NCI-H82 treated with DMSO at 0.1 percent for 48 hours (cell line): Measurements from ENCODE around the gene SURF1.
A peak's percentile ranks its signal among the peaks of the same experiment; 100 is the strongest.
"Not testable (repeated sequence)": the region's sequence is repeated elsewhere in the genome, so short reads cannot be mapped to it uniquely, and the experiment has no call there.

Source experiments
- DNase-seq: peaks from one replicate; lab custom pipeline; 2025; ENCODE audit not compliant: unreplicated experiment; lab: John Stamatoyannopoulos, UW

Gene SURF1

DNA sequence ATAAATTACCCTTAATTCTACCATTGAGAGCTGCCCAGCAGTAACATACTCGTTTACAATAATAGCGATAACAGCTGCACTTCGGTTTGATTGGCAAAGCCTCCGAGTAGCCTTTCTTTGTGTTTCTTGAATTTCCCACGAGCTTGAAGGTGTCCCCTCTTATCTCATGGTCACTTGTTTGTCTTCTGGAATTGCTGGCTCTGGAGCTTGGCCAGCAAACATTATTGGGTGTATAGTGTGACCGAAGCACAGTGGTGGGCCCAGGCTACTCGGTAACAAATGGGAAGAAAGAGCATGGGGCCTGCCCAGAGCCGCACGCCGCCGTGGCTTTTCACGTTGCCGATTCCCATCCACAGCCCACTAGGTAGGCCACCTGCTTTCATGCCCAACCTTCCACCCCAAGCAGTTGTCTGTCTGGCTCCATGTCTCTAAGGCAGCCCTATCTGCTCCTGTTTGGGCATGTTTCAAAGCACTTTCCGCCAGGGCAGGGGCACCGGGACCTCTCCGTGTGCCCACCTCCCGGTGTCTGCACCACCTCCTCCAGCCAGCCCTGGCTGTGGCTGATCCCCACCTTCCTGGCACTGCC lies 28.5 kb upstream of the SURF1 start:
- no peak for DNase-seq

- no peak for DNase-seq
Measured at GRCh38 chr9:133383438-133383837, 27.2 kb upstream of the SURF1 start.

DNA sequence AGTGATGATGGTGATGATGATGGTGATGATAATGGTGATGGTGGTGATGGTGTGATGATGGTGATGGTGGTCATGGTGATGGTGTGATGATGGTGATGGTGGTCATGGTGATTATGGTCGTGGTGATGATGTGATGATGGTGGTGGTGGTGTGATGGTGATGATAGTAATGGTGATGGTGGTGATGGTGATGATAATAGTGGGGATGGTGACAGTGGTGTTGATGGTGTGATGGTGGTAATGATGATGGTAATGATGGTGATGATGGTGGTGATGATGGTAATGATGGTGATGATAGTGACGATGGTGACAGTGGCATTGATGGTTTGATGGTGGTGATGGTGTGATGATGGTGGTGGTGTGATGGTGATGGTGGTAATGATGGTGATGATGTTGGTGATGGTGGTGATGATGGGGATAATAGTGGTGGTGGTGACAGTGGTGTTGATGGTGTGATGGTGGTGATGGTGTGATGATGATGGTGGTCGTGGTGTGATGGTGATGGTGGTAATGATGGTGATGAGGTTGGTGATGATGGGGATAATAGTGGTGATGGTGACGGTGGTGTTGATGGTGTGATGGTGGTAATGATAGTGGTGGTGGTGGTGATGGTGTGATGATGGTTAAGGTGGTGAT lies 26.3 kb upstream of the SURF1 start:
- DNase-seq, result no peak

GRCh38 chr9:133380734-133381133 lies 24.4 kb upstream of the SURF1 start:
- DNase-seq, result no peak

GRCh38 chr9:133379153-133380086 lies 23.1 kb upstream of the SURF1 start:
- no peak for DNase-seq

- no peak for DNase-seq
Measured at GRCh38 chr9:133378408-133378962, 22.2 kb upstream of the SURF1 start.

- no peak for DNase-seq
Measured at GRCh38 chr9:133377721-133378216, 21.5 kb upstream of the SURF1 start.

DNA sequence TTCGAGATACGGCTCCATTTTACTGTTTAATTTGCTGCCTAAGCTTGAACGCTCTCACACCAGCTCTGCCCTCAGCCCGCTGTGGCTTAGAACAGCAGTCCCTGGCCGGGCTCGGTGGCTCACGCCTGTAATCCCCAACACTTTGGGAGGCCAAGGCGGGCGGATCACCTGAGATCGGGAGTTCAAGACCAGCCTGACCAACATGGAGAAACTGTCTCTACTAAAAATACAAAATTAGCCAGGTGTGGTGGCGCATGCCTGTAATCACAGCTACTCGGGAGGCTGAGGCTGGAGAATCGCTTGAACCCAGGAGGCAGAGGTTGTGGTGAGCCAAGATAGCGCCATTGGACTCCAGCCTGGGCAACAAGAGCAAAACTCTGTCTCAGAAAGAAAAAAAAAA lies 21.0 kb upstream of the SURF1 start:
- not testable (repeated sequence) for DNase-seq

DNA sequence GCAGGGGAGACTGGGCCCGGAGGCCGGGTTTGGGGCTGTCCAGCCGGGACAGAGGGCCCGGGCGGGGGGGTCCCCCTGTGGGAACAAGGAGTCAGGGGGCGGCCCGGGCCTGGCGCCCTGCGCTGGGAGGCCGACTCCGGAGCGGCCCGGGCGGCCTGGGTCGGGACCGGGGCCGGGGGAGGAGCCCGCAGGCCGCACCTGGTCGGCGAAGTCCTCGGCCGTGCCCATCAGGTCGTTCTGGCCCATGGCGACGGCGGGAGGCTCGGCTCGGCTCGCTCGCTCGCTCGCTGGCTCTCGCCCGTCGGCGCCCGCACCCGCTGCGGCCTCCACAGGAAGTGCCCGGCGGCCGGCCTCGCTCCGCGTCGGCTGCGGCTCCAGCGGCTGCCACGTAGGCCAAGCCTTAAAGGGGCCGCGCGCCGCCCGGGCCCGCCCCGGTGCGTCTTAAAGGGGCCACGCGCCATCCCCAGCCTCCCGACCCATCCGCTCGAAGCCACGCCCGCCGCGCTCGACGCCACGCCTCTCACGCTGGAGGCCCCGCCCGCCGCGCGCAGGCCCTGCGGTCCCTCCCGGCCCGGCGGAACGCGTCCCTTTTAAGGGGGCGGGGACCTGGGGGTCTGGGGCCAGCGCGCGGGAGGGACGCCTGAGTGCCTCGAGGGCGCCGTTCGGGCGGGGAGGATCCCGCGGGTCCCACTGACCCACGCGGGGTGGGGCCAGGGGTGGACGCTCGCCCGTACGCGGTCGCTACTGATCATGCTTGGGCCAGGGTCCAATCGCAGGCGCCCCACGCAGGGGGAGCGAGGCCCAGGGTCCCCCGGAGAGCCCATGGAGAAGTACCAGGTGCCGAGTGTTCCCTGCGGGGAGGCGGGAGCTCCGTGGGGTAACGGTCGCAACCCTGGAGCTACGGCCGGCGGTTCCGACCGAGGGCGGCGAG lies 19.7 kb upstream of the SURF1 start, which contains the start of the genes STKLD1 and SURF4:
TSS of gene STKLD1 (plus strand) at position 643 of the 931 bp plus-strand sequence. CDS start at position 751, 108 bp downstream.
TSS of gene SURF4 (minus strand) at position 337 of the 931 bp plus-strand sequence. CDS start at position 246, 91 bp downstream.
- peak; percentile 80 for DNase-seq

DNA sequence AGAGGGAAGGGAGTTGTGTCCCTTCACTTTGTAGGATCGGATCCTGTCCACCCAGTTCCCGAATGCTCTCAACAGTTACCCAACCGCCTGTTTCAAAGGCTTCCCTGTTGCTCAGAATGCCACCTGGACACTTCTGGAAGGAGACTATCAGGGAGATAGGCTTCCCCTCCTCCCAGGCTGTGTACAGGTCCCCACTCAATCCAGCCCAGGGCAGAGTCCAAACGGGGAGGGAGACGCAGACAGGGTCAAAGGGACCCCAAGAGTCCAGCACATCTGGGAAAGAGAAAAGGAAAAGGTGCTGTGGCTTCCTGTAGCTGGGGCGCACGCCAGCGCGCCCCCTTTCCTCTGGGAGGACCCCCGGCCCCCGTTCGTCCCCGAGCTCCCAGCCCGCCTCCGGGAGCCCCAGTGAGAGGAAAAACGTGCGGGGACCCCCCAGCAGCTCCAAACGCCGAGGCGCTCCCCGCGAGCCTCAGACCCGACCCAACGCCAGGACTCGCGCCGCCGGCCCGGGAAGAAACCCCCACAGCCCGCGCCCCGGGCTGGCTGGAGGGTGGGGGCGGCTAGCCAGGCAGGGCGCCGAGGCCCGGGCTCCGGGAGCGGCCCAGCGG lies 18.9 kb upstream of the SURF1 start:
- DNase-seq, result no peak

- DNase-seq, result no peak
Measured at GRCh38 chr9:133374612-133375115, 18.4 kb upstream of the SURF1 start.

GRCh38 chr9:133372144-133372543 lies 15.9 kb upstream of the SURF1 start:
- no peak for DNase-seq

DNA sequence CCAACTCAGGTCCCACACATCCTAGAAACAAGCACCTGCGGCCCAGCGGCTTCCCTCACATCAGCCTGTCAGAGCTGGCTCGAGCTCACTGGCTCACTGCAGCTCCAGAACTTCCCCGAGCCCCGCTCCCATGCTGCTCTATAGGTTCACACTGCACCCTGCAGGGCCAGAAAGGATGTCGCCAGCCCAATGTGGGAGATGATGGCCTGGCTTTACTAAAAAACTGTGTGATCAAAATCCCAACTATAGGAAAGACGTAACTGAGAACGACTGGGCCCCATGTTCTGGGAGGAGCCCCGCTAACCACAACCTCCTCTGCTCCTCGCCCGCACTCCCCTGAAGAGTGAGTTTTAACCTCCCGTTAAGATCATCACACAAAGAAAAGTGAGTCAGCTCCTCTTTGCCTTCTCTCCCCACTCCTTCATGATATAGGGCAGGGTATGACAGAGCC lies 15.0 kb upstream of the SURF1 start:
- no peak for DNase-seq

DNA sequence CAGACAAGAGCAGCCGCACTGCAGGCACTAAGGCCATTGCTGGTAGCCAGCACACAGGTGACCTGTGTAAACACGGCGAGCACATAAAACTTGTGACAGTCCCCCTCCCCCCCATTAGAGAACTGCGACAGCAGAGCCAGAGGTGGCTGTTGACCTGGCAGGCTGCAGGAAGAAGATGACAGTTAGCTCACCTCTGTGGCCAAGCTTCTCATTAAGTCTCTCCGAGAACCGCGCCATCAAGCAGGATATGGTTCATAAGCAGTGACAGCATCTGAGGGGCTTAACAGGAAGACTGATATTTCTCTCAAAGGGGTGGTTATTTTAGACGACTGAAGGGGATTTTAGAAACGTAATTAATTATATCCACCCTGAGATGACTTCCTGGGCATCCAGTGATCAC lies 14.4 kb upstream of the SURF1 start:
- no peak for DNase-seq

DNA sequence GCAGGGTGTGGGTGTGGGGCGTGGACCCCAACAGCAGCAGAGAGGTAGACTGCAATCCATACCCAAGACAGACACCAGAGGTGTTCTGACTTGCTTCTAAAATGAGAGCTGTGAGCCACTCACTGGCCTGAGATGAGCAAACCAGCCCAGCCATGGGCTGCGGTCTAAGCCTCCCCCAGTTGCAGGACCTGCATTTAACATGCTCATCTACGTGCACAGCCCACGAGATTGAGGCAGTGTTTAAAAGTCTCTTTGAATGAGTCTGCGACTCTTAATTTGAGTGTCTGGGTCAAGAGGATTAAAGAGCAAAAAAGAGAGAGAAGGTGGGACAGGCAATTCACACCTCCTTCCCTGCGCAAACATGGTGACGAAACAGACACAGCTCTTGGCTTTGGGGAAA lies 13.6 kb upstream of the SURF1 start:
- no peak for DNase-seq

DNA sequence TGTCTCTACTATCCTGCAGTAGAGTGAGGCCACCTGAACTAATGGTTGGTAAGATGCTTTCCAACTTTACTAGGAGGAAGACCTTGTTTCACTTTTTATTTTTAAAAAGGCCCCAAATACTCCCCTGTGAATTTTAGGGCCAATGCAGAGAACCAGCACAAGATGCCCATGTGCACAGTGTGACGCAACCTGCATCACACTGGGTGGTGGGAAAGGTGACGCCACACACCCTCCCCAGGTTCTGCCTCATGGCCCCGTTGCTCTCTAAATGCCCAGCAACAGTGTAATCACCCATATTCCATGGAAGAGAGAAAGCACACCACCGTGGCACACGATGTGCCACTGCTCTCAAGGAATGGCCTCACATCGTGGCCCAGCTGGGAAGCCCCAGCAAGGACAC lies 13.1 kb upstream of the SURF1 start:
- no peak for DNase-seq

- no peak for DNase-seq
Measured at GRCh38 chr9:133368249-133368881, 12.1 kb upstream of the SURF1 start.

DNA sequence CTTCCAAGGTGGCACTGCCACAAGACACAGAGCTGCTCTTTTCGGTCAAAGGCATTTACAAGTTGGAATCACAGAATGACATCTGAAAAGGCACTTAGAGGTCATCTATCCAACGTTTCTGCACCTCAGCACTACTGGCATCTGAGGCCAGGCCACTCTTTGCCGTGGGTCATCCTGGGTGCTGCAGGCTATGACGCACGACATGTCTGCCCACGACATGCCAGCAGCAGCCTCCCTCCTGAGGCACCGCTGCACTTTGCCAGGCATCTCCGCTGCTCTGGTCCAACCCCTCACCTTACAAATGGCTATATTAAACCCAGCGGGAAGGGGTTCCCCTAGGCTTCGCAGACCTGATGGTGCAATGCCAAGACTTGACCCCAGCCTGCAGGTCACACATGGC lies 11.5 kb upstream of the SURF1 start:
- no peak for DNase-seq

GRCh38 chr9:133367221-133367620 lies 10.9 kb upstream of the SURF1 start:
- no peak for DNase-seq
